Gastrocnemius medialis (tissue), 4 donors: ENCODE results near the gene FAM13A.

Experiments
- CTCF ChIP-seq, 5 experiments: fragments of 450-650 bp in 3 of 5; fragments of 200-600 bp in 2 of 5; sonication (generic) in 2 of 5; IDR thresholded peaks in 4 of 5; conservative IDR thresholded peaks in 1 of 5; 1 replicate in 4 of 5; 2 replicates in 1 of 5; pipeline ENCODE4 v1.5.1; 2016 to 2019; ENCODE audit warnings: antibody characterized with exemption in 5 of 5, mild to moderate bottlenecking in 3 of 5, moderate library complexity in 3 of 5
- POLR2A ChIP-seq, 2 donors: fragments of 450-650 bp; IDR thresholded peaks; one replicate each; pipeline ENCODE4 v1.6.1; 2017; ENCODE audit warnings: antibody characterized with exemption in 2 of 2, mild to moderate bottlenecking in 2 of 2, moderate library complexity in 2 of 2

- TF ChIP-seq CTCF (IDR thresholded peaks at IDR 0.05 in 4 of 5, conservative IDR thresholded peaks at IDR 0.05 in 1 of 5) (no peak), POLR2A (IDR thresholded peaks at IDR 0.05) (no peak)
Measured at GRCh38 chr4:88859191-88859812, 197.7 kb downstream of the FAM13A start.
